Measurements from ENCODE around the gene ARHGAP28.

DNA sequence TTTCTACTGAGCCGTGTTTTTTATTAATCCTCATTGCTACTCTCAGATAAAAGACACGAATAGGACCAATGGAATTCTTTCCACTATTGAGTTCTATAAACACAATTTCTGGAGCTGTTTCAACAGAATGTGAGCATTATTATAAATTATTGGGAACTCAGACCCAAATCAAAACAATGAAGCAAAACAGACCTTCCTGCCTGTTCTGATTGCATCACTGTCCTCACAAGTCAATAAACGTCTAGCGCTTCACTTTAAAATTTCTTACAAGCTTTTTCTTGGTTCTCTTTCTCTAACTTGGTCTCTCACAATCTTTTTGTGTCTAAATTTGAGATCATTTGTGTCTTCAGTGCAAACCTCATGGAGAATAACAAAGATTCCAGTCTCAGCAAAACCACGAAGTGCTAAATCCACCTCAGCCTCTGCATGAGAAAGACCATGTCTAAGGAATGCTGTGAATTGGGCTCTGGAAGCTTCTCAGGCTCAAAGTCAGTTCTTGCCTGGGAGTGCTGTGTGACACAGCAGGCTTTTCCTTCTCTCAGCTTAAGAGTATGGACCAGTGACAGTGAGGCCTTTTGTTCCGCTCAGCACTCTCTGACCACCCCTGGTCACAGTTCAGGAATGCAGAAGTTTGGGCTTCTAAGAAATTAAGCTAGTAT, 22.8 kb downstream of the ARHGAP28 start:
- TF ChIP-seq, protein P1, sequence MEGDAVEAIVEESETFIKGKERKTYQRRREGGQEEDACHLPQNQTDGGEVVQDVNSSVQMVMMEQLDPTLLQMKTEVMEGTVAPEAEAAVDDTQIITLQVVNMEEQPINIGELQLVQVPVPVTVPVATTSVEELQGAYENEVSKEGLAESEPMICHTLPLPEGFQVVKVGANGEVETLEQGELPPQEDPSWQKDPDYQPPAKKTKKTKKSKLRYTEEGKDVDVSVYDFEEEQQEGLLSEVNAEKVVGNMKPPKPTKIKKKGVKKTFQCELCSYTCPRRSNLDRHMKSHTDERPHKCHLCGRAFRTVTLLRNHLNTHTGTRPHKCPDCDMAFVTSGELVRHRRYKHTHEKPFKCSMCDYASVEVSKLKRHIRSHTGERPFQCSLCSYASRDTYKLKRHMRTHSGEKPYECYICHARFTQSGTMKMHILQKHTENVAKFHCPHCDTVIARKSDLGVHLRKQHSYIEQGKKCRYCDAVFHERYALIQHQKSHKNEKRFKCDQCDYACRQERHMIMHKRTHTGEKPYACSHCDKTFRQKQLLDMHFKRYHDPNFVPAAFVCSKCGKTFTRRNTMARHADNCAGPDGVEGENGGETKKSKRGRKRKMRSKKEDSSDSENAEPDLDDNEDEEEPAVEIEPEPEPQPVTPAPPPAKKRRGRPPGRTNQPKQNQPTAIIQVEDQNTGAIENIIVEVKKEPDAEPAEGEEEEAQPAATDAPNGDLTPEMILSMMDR (IDR thresholded peaks at IDR 0.05), result no peak
- TF ChIP-seq POLR2A (IDR thresholded peaks at IDR 0.05), result no peak
- TF ChIP-seq POLR2AphosphoS5 (IDR thresholded peaks at IDR 0.05), result no peak
